HEK293 (cell line): Measurements from ENCODE around the gene EGR1.

Source experiments
- CTCF ChIP-seq: fragments of 450-650 bp; formaldehyde crosslinking; IDR thresholded peaks from 2 replicates; pipeline ENCODE4 v1.5.1; 2016; ENCODE audit warnings: missing biosample characterization, missing genetic modification characterization
- HOXA7 ChIP-seq: sonication (generic); formaldehyde crosslinking; IDR thresholded peaks from 2 replicates; pipeline ENCODE4 v1.8.1; 2022; ENCODE audit warnings: missing genetic modification reagents, borderline replicate concordance
- MZF1 ChIP-seq: fragments of 450-650 bp; formaldehyde crosslinking; IDR thresholded peaks from 2 replicates; pipeline ENCODE4 v1.5.1; 2017; ENCODE audit warnings: missing biosample characterization, missing genetic modification characterization, borderline replicate concordance
- PRDM1 ChIP-seq: fragments of 450-650 bp; formaldehyde crosslinking; IDR thresholded peaks from 2 replicates; pipeline ENCODE4; 2016; ENCODE audit warnings: missing biosample characterization, missing genetic modification characterization
- ZBTB26 ChIP-seq: fragments of 450-650 bp; formaldehyde crosslinking; optimal IDR thresholded peaks from 2 replicates; pipeline ENCODE3; 2016; ENCODE audit warnings: missing biosample characterization, mild to moderate bottlenecking, missing genetic modification characterization
- ZBTB6 ChIP-seq: fragments of 450-650 bp; formaldehyde crosslinking; IDR thresholded peaks from 2 replicates; pipeline ENCODE4 v1.5.1; 2017; ENCODE audit warnings: missing biosample characterization, missing genetic modification characterization
- ZFP37 ChIP-seq: fragments of 450-650 bp; formaldehyde crosslinking; IDR thresholded peaks from 2 replicates; pipeline ENCODE4 v1.5.1; 2016; ENCODE audit warnings: missing biosample characterization, missing genetic modification characterization
- ZNF518A ChIP-seq: fragments of 450-650 bp; formaldehyde crosslinking; conservative IDR thresholded peaks from 2 replicates; pipeline ENCODE4 v1.5.1; 2016; ENCODE audit warnings: low read depth, missing biosample characterization, missing genetic modification characterization
- ZNF585B ChIP-seq: fragments of 450-650 bp; formaldehyde crosslinking; IDR thresholded peaks from 2 replicates; pipeline ENCODE4 v1.5.1; 2016; ENCODE audit warnings: missing biosample characterization, missing genetic modification characterization
- ZNF610 ChIP-seq: fragments of 450-650 bp; formaldehyde crosslinking; IDR thresholded peaks from 2 replicates; pipeline ENCODE4 v1.5.1; 2016; ENCODE audit warnings: missing biosample characterization, missing genetic modification characterization, borderline replicate concordance
- ZSCAN30 ChIP-seq: fragments of 450-650 bp; IDR thresholded peaks from 2 replicates; pipeline ENCODE4 v1.5.1; 2018; ENCODE audit warnings: missing biosample characterization, mild to moderate bottlenecking, missing genetic modification characterization, moderate library complexity

GRCh38 chr5:138440159-138441073 is 24.9 kb upstream of the EGR1 start:
- TF ChIP-seq CTCF (tag by site-specific recombination) (no peak), ZSCAN30 (no peak), ZNF518A (tag by site-specific recombination) (no peak), HOXA7 (CRISPR knock-in tag) (no peak), MZF1 (no peak), PRDM1 (no peak), ZNF610 (no peak), ZBTB6 (no peak), ZNF585B (no peak), ZBTB26 (tag by site-specific recombination) (no peak), ZFP37 (tag by site-specific recombination) (no peak)
